ENCODE data around the gene EXTL1.

EXTL1 gene

GRCh38 chr1:26025060-26025459, 3.5 kb downstream of the EXTL1 start:
- no peak for DNase-seq

- no peak for DNase-seq
Measured at GRCh38 chr1:26025517-26025916, 3.9 kb downstream of the EXTL1 start.

- DNase-seq: no peak
Measured at GRCh38 chr1:26027716-26028489, 6.3 kb downstream of the EXTL1 start.

GRCh38 chr1:26028490-26028980, 7.0 kb downstream of the EXTL1 start:
- DNase-seq: no peak

GRCh38 chr1:26029054-26029863, 7.7 kb downstream of the EXTL1 start:
- no peak for DNase-seq

- no peak for DNase-seq
Measured at GRCh38 chr1:26029864-26030481, 8.4 kb downstream of the EXTL1 start.

GRCh38 chr1:26031196-26031595, 9.6 kb downstream of the EXTL1 start:
- DNase-seq: no peak

- no peak for DNase-seq
Measured at GRCh38 chr1:26031611-26032220, 10.1 kb downstream of the EXTL1 start.

- DNase-seq: no peak
Measured at GRCh38 chr1:26032656-26033357, 11.2 kb downstream of the EXTL1 start.

GRCh38 chr1:26034504-26035202, 13.1 kb downstream of the EXTL1 start:
- DNase-seq: no peak

- peak; percentile 85 for DNase-seq
Measured at GRCh38 chr1:26035203-26035958, 13.8 kb downstream of the EXTL1 start.

GRCh38 chr1:26035959-26036755, 14.6 kb downstream of the EXTL1 start:
- DNase-seq: no peak

- no peak for DNase-seq
Measured at GRCh38 chr1:26036756-26037281, 15.2 kb downstream of the EXTL1 start.

GRCh38 chr1:26037904-26038303, 16.3 kb downstream of the EXTL1 start:
- DNase-seq: no peak

- no peak for DNase-seq
Measured at GRCh38 chr1:26038477-26038876, 16.9 kb downstream of the EXTL1 start.

GRCh38 chr1:26038904-26039303, 17.3 kb downstream of the EXTL1 start:
- DNase-seq: no peak

GRCh38 chr1:26041401-26041800, 19.8 kb downstream of the EXTL1 start:
- DNase-seq: no peak

GRCh38 chr1:26041978-26042377, 20.4 kb downstream of the EXTL1 start:
- no peak for DNase-seq

- DNase-seq: no peak
Measured at GRCh38 chr1:26043765-26044164, 22.2 kb downstream of the EXTL1 start.

GRCh38 chr1:26044414-26044813, 22.8 kb downstream of the EXTL1 start:
- no peak for DNase-seq

Measured in NCI-H1436 treated with DMSO at 0.1 percent for 48 hours (cell line).